Heart left ventricle (tissue), 13 donors: ENCODE data around the gene GALNT5.

ENCODE experiments used
- POLR2A ChIP-seq, 2 donors: fragments of 450-650 bp; IDR thresholded peaks; one replicate each; pipeline ENCODE4 v1.6.1; 2017; ENCODE audit warnings: antibody characterized with exemption in 2 of 2, mild to moderate bottlenecking in 2 of 2, moderate library complexity in 2 of 2
- TF ChIP-seq, protein P1 (sequence below), 12 donors: fragments of 200-600 bp; sonication (generic) in 4 of 12; IDR thresholded peaks; one replicate each; pipeline versions ENCODE4 v1.5.0 to v1.8.0; 2018 to 2022; ENCODE audit warnings: antibody characterized with exemption in 12 of 12, mild to moderate bottlenecking in 5 of 12
- donor health status: ischemic (EF 13 %, LVEDD 7.1; RV severe dilation, severe dysfunction).
- donor health status: DM: no; HTN: yes; CAD: no.
- donor health status: DM: no; HTN: no; CAD: no.
- donor health status: ischemic (EF 25% LVEDD 6.9; RV normal size, moderate dysfunction).
- donor health status: ischemic (EF 25% LVEDD 5.7; RV mildly dilated, moderate dysfunction).
- donor health status: ischemic (EF 35%, LVEDD 5.7; RV mildly dilated, moderate dysfunction).
- donor health status: nonischemic (EF 11% LVEDD 7.7; RV severe dilation, severe dysfunction).
- donor health status: DM: yes; HTN: yes; CAD: no.
- donor health status: PGD.
- donor health status: ischemic (EF 29% LVEDD 5.4; RV normal size, mild dysfunction).
- donor health status: nonischemic (EF 23%, LVEDD 6.1; RV moderate dilation, normal function).

DNA sequence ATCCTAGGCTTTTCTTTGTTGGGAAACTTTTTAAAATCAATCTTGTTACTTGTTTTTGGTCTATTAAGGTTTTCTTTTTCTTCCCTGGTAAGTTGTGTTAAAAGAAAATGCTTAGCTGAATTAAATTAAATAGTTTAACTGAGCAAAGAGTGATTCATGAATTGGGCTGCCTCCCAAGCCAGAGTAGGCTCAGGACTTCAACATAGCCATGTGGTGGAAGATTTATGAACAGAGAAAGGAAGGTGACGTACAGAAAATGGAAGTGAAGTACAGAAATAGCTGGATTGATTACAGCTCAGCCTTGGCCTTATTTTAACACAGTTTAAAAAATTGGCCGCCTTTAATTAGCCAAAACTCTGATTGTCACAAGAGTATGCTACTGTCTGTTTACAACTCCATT lies 27.9 kb upstream of the GALNT5 start:
- TF ChIP-seq, protein P1, sequence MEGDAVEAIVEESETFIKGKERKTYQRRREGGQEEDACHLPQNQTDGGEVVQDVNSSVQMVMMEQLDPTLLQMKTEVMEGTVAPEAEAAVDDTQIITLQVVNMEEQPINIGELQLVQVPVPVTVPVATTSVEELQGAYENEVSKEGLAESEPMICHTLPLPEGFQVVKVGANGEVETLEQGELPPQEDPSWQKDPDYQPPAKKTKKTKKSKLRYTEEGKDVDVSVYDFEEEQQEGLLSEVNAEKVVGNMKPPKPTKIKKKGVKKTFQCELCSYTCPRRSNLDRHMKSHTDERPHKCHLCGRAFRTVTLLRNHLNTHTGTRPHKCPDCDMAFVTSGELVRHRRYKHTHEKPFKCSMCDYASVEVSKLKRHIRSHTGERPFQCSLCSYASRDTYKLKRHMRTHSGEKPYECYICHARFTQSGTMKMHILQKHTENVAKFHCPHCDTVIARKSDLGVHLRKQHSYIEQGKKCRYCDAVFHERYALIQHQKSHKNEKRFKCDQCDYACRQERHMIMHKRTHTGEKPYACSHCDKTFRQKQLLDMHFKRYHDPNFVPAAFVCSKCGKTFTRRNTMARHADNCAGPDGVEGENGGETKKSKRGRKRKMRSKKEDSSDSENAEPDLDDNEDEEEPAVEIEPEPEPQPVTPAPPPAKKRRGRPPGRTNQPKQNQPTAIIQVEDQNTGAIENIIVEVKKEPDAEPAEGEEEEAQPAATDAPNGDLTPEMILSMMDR (IDR thresholded peaks at IDR 0.05): no peak
- TF ChIP-seq POLR2A (IDR thresholded peaks at IDR 0.05): no peak
